ENCODE data around the gene GADL1. TPM values are rescaled to one million over a fixed set of nuclear protein-coding genes. Genes with fewer than 3 reads are reported as not detected.

GADL1 gene
- polyA plus RNA-seq, 3 donors: not detected

DNA sequence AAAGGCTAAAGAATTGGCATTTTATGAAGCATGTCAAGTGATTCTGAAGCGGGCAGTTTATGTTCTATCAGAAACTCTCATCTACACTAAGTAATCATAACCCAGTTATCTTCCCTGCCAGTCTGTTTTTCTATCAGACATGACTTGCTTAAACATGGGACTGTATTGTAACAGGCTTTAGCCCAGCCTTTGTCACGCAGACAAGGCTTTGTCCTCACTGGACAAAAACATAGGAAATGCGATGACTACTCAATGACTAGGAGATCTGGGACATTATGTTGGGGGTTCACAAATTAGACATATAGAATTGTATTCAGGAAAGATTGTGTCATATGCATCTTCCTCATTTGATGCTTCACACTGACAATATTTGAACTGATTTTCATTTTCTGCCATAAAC is 115.5 kb downstream of the GADL1 start:
- DNase-seq: peak; percentile 74 to 91 (median 81)
- WGBS (ENCODE audit: insufficient coverage): 0% methylated on average over 2 of the region's 3 CpGs
- Histone ChIP-seq H3K4me2 (replicated peaks; ENCODE audit: extremely low read depth, low read length, poor library complexity, severe bottlenecking) (no peak overlapping the region), H3K4me3 (replicated peaks in 1 of 3; ENCODE audit: low read depth in 2 of 3, low read length in 3 of 3) (no peak overlapping the region), H3K27me3 (ENCODE audit: control insufficient read depth in 2 of 2, insufficient read depth in 2 of 2, low read length in 2 of 2) (no peaks in the 10 kb centered on the region), H3K36me3 (replicated peaks in 1 of 2; ENCODE audit: control insufficient read depth in 1 of 2, insufficient read depth in 2 of 2, low read length in 2 of 2) (no peaks in the 10 kb centered on the region), H3K4me1 (ENCODE audit: control insufficient read depth in 1 of 2, insufficient read depth in 2 of 2, low read length in 2 of 2) (peaks cover 15 to 32% of the 10 kb centered on the region in 2 donors), H3K9me3 (replicated peaks in 1 of 2; ENCODE audit: control insufficient read depth in 1 of 2, insufficient read depth in 1 of 2, low read length in 2 of 2) (no peaks in the 10 kb centered on the region), H3K79me2 (ENCODE audit: insufficient read depth, low read length) (no peaks in the 10 kb centered on the region), H3K9ac (ENCODE audit: insufficient read depth, low read length, poor library complexity, severe bottlenecking) (no peak overlapping the region), H2AFZ (ENCODE audit: insufficient read depth, low read depth, low read length, poor library complexity, severe bottlenecking) (no peak overlapping the region), H4K20me1 (ENCODE audit: insufficient read depth, low read length) (no peaks in the 10 kb centered on the region), H3K27ac (ENCODE audit: low read depth in 1 of 2, low read length in 2 of 2) (peak overlapping the region in 1 of 2 donors; percentile 79)
- peaks cover 32% of the 10 kb centered on the region for H3K4me1 Mint-ChIP-seq
- no peaks in the 10 kb centered on the region for H3K36me3 Mint-ChIP-seq
- H3K9me3 Mint-ChIP-seq: peaks cover 0 to 2% (median 0%) of the 10 kb centered on the region in 7 donors
- H3K27ac Mint-ChIP-seq: peak overlapping the region; percentile 26 to 85 (median 73)
- TF ChIP-seq, protein P1, sequence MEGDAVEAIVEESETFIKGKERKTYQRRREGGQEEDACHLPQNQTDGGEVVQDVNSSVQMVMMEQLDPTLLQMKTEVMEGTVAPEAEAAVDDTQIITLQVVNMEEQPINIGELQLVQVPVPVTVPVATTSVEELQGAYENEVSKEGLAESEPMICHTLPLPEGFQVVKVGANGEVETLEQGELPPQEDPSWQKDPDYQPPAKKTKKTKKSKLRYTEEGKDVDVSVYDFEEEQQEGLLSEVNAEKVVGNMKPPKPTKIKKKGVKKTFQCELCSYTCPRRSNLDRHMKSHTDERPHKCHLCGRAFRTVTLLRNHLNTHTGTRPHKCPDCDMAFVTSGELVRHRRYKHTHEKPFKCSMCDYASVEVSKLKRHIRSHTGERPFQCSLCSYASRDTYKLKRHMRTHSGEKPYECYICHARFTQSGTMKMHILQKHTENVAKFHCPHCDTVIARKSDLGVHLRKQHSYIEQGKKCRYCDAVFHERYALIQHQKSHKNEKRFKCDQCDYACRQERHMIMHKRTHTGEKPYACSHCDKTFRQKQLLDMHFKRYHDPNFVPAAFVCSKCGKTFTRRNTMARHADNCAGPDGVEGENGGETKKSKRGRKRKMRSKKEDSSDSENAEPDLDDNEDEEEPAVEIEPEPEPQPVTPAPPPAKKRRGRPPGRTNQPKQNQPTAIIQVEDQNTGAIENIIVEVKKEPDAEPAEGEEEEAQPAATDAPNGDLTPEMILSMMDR (IDR thresholded peaks at IDR 0.05): no peak
- intact Hi-C loops (cut with micrococcal nuclease): no loop called here
- H3K4me3 Mint-ChIP-seq: no peak overlapping the region
- H3K27me3 Mint-ChIP-seq (ENCODE audit: low read depth in 3 of 3): peaks cover 0 to 1% (median 0%) of the 10 kb centered on the region in 3 donors

DNA sequence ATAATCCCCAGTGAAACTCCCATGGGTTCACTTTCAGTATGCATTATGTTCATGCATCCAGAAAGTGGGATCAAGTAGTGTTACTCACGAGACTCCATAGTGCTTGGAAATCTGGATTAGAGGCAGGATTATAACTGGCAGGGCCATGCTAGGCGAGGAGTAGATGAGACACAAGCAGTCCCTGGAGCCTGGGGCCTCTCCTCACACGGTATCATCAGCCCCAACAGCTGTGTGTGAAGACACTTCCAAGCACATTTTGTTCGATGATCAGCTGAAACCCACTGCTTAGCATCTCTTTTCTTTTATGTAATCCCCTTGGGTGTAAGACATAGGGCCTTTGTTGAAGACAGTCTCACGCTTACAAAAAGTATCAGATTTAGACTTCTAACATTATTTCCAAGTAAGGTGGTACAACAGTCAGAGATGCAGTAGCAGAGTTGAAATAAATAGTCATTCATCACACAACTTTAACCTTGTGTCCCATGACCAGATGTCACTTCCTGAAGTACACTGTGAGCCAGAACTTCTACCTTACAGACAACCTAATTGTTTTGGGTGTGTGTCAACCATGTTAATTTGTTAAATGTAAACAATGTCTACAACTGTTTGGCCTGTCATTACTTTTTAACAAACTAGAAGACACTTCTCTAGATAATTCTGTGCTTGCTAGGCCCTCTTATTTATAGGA is 116.9 kb downstream of the GADL1 start:
- Mint-ChIP-seq H3K9me3 (peaks cover 0 to 2% (median 0%) of the 10 kb centered on the region in 7 donors), H3K27ac (peak overlapping the region in 2 of 7 donors; percentile 3 to 11), H3K4me3 (no peak overlapping the region), H3K27me3 (ENCODE audit: low read depth in 3 of 3) (peaks cover 0 to 1% (median 0%) of the 10 kb centered on the region in 3 donors), H3K4me1 (peaks cover 32% of the 10 kb centered on the region), H3K36me3 (no peaks in the 10 kb centered on the region)
- no peaks in the 10 kb centered on the region for H3K9me3 ChIP-seq (replicated peaks in 1 of 2; ENCODE audit: control insufficient read depth in 1 of 2, insufficient read depth in 1 of 2, low read length in 2 of 2)
- H3K27ac ChIP-seq (ENCODE audit: low read depth in 1 of 2, low read length in 2 of 2): peak overlapping the region in 1 of 2 donors; percentile 73
- no peaks in the 10 kb centered on the region for H3K27me3 ChIP-seq (ENCODE audit: control insufficient read depth in 2 of 2, insufficient read depth in 2 of 2, low read length in 2 of 2)
- no peak overlapping the region for H3K4me2 ChIP-seq (replicated peaks; ENCODE audit: extremely low read depth, low read length, poor library complexity, severe bottlenecking)
- 97% methylated on average over 4 of the region's 5 CpGs for WGBS (ENCODE audit: insufficient coverage)
- peak; percentile 17 to 53 (median 32) for DNase-seq
- intact Hi-C loops (cut with micrococcal nuclease): no loop called here
- TF ChIP-seq, protein P1 (IDR thresholded peaks at IDR 0.05): no peak
- H4K20me1 ChIP-seq (ENCODE audit: insufficient read depth, low read length): no peaks in the 10 kb centered on the region
- peaks cover 15 to 32% of the 10 kb centered on the region in 2 donors for H3K4me1 ChIP-seq (ENCODE audit: control insufficient read depth in 1 of 2, insufficient read depth in 2 of 2, low read length in 2 of 2)
- H3K36me3 ChIP-seq (replicated peaks in 1 of 2; ENCODE audit: control insufficient read depth in 1 of 2, insufficient read depth in 2 of 2, low read length in 2 of 2): no peaks in the 10 kb centered on the region
- peak overlapping the region; percentile 20 for H2AFZ ChIP-seq (ENCODE audit: insufficient read depth, low read depth, low read length, poor library complexity, severe bottlenecking)
- no peak overlapping the region for H3K4me3 ChIP-seq (replicated peaks in 1 of 3; ENCODE audit: low read depth in 2 of 3, low read length in 3 of 3)
- H3K79me2 ChIP-seq (ENCODE audit: insufficient read depth, low read length): no peaks in the 10 kb centered on the region
- H3K9ac ChIP-seq (ENCODE audit: insufficient read depth, low read length, poor library complexity, severe bottlenecking): no peak overlapping the region

Data from CD14-positive monocyte (primary cell).